GM19351 (cell line): ENCODE data around the gene RAB27B.

Experiments used
- ATAC-seq: cut with Tn5 transposase; IDR thresholded peaks from one replicate; pipeline ENCODE4 v1.9.1; 2021; ENCODE audit warnings: mild to moderate bottlenecking, moderate library complexity; ENCODE audit not compliant: unreplicated experiment

The RAB27B gene

GRCh38 chr18:54906331-54907185 is 78.3 kb downstream of the RAB27B start:
- no peak for ATAC-seq

- ATAC-seq = no peak
Observed at GRCh38 chr18:54909538-54909937, 81.3 kb downstream of the RAB27B start.

- ATAC-seq = no peak
Observed at GRCh38 chr18:54910161-54910919, 82.1 kb downstream of the RAB27B start.

- ATAC-seq = no peak
Observed at GRCh38 chr18:54911551-54911950, 83.3 kb downstream of the RAB27B start.

- no peak for ATAC-seq
Observed at GRCh38 chr18:54914816-54915215, 86.5 kb downstream of the RAB27B start.

- no peak for ATAC-seq
Observed at GRCh38 chr18:54916507-54916906, 88.2 kb downstream of the RAB27B start.

DNA sequence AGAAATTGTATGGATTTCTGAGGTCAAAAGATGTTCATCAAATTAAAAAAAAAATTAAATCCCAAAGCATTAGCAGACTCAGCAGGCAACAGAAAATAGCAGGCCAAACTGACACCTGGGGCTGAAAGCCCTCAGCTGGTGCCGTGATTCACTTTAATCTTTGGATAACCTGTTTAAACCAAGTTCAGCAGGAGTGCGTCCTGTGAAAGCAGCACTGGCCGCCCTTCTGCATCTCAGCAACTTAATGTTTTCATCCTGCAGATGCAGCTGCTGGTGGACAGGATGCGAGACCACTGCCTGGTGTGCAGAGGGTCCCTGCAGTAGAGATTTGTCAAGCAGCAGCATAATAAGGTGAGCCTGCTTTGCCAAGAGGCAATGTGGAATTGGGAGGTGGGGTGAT is 89.8 kb downstream of the RAB27B start:
- no peak for ATAC-seq

GRCh38 chr18:54919412-54919811 is 91.1 kb downstream of the RAB27B start:
- ATAC-seq = no peak

GRCh38 chr18:54923339-54923956 is 95.2 kb downstream of the RAB27B start:
- ATAC-seq = no peak

DNA sequence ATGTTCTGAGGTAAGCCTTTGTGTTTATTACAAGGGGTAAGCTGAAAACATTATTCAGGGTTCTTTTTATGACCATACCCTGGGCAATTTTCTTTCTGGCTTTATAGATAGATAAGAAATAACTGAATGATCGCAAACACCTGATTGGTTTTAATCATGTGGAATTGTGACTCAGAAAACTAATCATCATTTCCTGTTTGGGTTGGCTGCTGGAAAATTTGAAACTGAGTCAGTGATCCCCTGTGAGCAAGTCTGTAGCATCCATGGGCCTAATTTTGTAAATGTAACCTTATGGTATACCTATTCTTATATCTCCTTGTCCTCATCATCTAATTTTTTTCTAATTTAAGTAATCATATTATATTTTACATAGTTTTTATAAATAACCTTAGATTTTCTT is 96.7 kb downstream of the RAB27B start:
- no peak for ATAC-seq

DNA sequence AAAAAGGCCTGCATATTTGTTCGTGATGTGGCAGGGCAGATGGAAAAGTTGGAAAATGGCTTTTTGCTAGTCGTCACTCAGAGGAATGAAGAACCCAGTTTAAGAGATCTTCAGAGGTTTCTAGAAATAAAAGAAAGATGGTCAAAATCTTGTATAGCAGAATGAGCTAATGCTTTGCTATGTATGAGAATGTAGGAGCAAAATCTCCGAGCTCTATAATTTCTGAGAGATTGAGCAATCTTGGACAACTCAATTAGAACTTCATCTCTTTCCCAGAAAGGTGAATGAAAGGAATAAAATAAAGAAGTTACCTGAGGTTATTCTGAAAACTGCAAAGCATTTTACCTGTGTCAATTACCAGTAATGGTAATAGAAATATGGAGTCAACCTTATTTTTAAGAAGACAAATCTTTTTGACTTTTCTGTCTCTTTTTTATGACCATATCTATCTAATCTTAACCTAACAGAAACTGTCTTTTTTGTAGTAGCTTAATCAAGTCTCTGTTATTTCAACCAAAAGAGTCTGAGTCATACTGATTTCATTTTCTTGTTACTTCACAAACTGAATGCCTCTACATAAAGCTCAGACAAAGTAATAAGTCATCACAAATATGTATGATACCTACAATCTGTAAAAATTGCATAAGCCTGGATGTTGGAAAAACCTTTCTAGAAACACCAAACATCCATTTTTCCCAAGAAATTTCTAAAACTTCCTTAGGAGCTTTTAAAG is 98.5 kb downstream of the RAB27B start:
- no peak for ATAC-seq

- no peak for ATAC-seq
Observed at GRCh38 chr18:54928236-54928635, 100.0 kb downstream of the RAB27B start.

- ATAC-seq = no peak
Observed at GRCh38 chr18:54931152-54931551, 102.9 kb downstream of the RAB27B start.

DNA sequence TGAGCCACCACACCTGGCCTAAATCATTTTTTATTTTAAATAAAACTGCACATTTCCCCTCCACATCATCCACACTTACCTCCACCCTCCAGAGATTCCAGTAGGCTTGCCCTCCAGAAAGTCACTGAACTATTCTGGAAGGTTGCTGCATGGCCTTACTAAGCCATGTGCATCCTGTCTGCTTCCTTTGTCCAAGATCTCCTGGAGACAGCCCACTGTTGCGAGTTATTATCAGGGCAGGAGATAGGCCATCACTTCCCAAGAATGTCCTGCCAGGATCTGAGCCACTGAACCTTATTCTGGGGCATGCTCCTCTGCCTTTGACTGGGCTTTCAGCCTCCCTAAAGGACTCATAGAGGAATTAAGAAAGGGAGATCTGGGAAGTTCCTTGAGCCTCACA is 104.2 kb downstream of the RAB27B start:
- no peak for ATAC-seq

- no peak for ATAC-seq
Observed at GRCh38 chr18:54938506-54938905, 110.2 kb downstream of the RAB27B start.

GRCh38 chr18:54939361-54939917 is 111.2 kb downstream of the RAB27B start:
- ATAC-seq = no peak

GRCh38 chr18:54942144-54942543 is 113.9 kb downstream of the RAB27B start:
- ATAC-seq = no peak

GRCh38 chr18:54942569-54942968 is 114.3 kb downstream of the RAB27B start:
- ATAC-seq = no peak
